Measurements from ENCODE around the gene MND1. TPM values are rescaled to one million over a fixed set of nuclear protein-coding genes. Genes with fewer than 3 reads are reported as not detected.
A peak's percentile ranks its signal among the peaks of the same experiment; 100 is the strongest.

The MND1 gene
- total RNA-seq, 4 donors from 2014 or later = not detected

GRCh38 chr4:153346031-153346430, 1.5 kb downstream of the MND1 start:
- Histone ChIP-seq H3K9me3 (no peaks in the 10 kb centered on the region), H3K27ac (no peak overlapping the region), H3K4me1 (peaks cover 7% of the 10 kb centered on the region), H3K27me3 (no peaks in the 10 kb centered on the region), H3K36me3 (no peaks in the 10 kb centered on the region), H3K4me3 (peak overlapping the region; percentile 97)
- 77% methylated on average over 2 of the region's 2 CpGs for WGBS
- TF ChIP-seq CTCF (IDR thresholded peaks at IDR 0.05) = no peak
- TF ChIP-seq POLR2AphosphoS5 (IDR thresholded peaks at IDR 0.05) = no peak
- TF ChIP-seq POLR2A (IDR thresholded peaks at IDR 0.05) = no peak
- no peak for TF ChIP-seq EP300 (IDR thresholded peaks at IDR 0.05)
- no peak for DNase-seq (ENCODE audit: low spot score in 2 of 2)

- Histone ChIP-seq H3K36me3 (no peaks in the 10 kb centered on the region), H3K4me1 (peaks cover 7% of the 10 kb centered on the region), H3K4me3 (no peak overlapping the region), H3K9me3 (no peaks in the 10 kb centered on the region), H3K27me3 (no peaks in the 10 kb centered on the region), H3K27ac (no peak overlapping the region)
- WGBS = 89% methylated on average over 5 of the region's 5 CpGs
- no peak for DNase-seq (ENCODE audit: low spot score in 2 of 2)
- TF ChIP-seq EP300 (IDR thresholded peaks at IDR 0.05) (no peak), POLR2A (IDR thresholded peaks at IDR 0.05) (no peak), POLR2AphosphoS5 (IDR thresholded peaks at IDR 0.05) (no peak), CTCF (IDR thresholded peaks at IDR 0.05) (no peak)
These were observed 2.1 kb downstream of the MND1 start for GRCh38 chr4:153346563-153346962.

- Histone ChIP-seq H3K27ac (no peak overlapping the region), H3K4me1 (peaks cover 7% of the 10 kb centered on the region), H3K27me3 (no peaks in the 10 kb centered on the region), H3K36me3 (no peaks in the 10 kb centered on the region), H3K4me3 (no peak overlapping the region), H3K9me3 (no peaks in the 10 kb centered on the region)
- no peak for DNase-seq (ENCODE audit: low spot score in 2 of 2)
- TF ChIP-seq EP300 (IDR thresholded peaks at IDR 0.05) (no peak), POLR2AphosphoS5 (IDR thresholded peaks at IDR 0.05) (no peak), POLR2A (IDR thresholded peaks at IDR 0.05) (no peak), CTCF (IDR thresholded peaks at IDR 0.05) (no peak)
These were observed 2.6 kb downstream of the MND1 start for GRCh38 chr4:153347117-153347516.

- no peak for TF ChIP-seq CTCF (IDR thresholded peaks at IDR 0.05)
- no peak for TF ChIP-seq POLR2A (IDR thresholded peaks at IDR 0.05)
- TF ChIP-seq EP300 (IDR thresholded peaks at IDR 0.05) = no peak
- no peak for TF ChIP-seq POLR2AphosphoS5 (IDR thresholded peaks at IDR 0.05)
- Histone ChIP-seq H3K4me3 (no peak overlapping the region), H3K27ac (no peak overlapping the region), H3K9me3 (no peaks in the 10 kb centered on the region), H3K27me3 (no peaks in the 10 kb centered on the region), H3K36me3 (no peaks in the 10 kb centered on the region), H3K4me1 (peaks cover 7% of the 10 kb centered on the region)
- no peak for DNase-seq (ENCODE audit: low spot score in 2 of 2)
- WGBS = 77% methylated on average over 4 of the region's 4 CpGs
These were observed 3.5 kb downstream of the MND1 start for GRCh38 chr4:153348006-153348405.

- Histone ChIP-seq H3K4me3 (no peak overlapping the region), H3K27me3 (no peaks in the 10 kb centered on the region), H3K9me3 (no peaks in the 10 kb centered on the region), H3K36me3 (no peaks in the 10 kb centered on the region), H3K4me1 (peaks cover 7% of the 10 kb centered on the region), H3K27ac (no peak overlapping the region)
- no peak for TF ChIP-seq POLR2AphosphoS5 (IDR thresholded peaks at IDR 0.05)
- no peak for TF ChIP-seq POLR2A (IDR thresholded peaks at IDR 0.05)
- TF ChIP-seq CTCF (IDR thresholded peaks at IDR 0.05) = no peak
- WGBS = 94% methylated on average over 1 of the region's 1 CpG
- no peak for DNase-seq (ENCODE audit: low spot score in 2 of 2)
These were observed 4.8 kb downstream of the MND1 start for GRCh38 chr4:153349206-153349805.
